ENCODE measurements around the gene OR10R2.

The OR10R2 gene

DNA sequence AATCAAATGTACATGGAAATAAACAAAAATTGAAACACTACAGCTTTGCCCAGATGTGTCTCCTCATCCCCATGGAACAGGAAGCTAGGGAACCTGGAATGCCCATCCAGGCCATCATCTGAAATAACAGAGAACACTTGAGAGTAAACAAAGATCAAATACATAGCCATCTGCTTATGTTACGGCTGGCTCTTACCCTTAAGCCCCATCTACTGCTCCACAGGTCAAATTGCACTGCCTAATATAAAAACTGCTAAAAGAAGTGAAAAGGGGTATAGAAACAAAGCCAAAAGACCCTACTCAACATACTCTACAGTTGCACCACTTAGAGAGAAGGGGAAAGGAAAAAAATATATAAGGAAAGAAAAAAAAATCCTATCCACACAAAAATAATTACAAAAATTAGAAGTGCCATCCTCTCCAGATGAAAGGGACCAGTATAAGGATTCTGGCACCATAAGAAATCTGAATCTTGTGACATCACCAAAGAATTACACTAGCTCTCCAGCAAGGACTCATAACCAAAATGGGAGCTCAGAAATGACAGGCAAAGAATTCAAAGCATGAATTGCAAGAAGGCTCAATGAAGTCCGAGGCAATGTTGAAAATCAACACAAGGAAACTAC, 55.3 kb downstream of the OR10R2 start:
- DNase-seq (ENCODE audit: low read depth in 2 of 2) = no peak

All from activated CD4-positive, alpha-beta T cell treated with anti-CD3 and anti-CD28 coated beads for 24 hours (primary cell).